ENCODE measurements around the gene MBNL3. TPM values are rescaled to one million over a fixed set of nuclear protein-coding genes. Genes with fewer than 3 reads are reported as not detected.

The MBNL3 gene
- total RNA-seq, 1 experiment from 2014 or later = 195 TPM

GRCh38 chrX:132395645-132396044, 93.2 kb downstream of the MBNL3 start:
- H3K36me3 Mint-ChIP-seq (ENCODE audit: insufficient read depth, unreplicated experiment) = peaks cover 23% of the 10 kb centered on the region
- H3K27me3 Mint-ChIP-seq (ENCODE audit: insufficient read depth, unreplicated experiment) = no peaks in the 10 kb centered on the region
- H3K4me3 ChIP-seq (ENCODE audit: low read depth, low read length) = no peak overlapping the region
- H3K27ac Mint-ChIP-seq (ENCODE audit: unreplicated experiment) = no peak overlapping the region
- ChIA-PET POLR2A (no interaction called here), CTCF (no interaction called here)
- H3K4me1 ChIP-seq = peaks cover 34% of the 10 kb centered on the region
- no peaks in the 10 kb centered on the region for H3K9me3 ChIP-seq
- intact Hi-C loops (cut with micrococcal nuclease; ENCODE audit: unreplicated experiment) = no loop called here
- no peaks in the 10 kb centered on the region for H3K27me3 ChIP-seq (replicated peaks; ENCODE audit: control insufficient read depth, insufficient read depth, low read length)
- H3K36me3 ChIP-seq (ENCODE audit: control insufficient read depth, insufficient read depth, low read length) = no peaks in the 10 kb centered on the region
- BruUV-seq (replicated peaks) = no TSS peak
- peaks cover 23% of the 10 kb centered on the region for H3K4me1 Mint-ChIP-seq (ENCODE audit: low read depth, unreplicated experiment)
- no peak for DNase-seq
- H3K9me3 Mint-ChIP-seq (ENCODE audit: unreplicated experiment) = no peaks in the 10 kb centered on the region
- H3K4me3 Mint-ChIP-seq (ENCODE audit: unreplicated experiment) = no peak overlapping the region
- TF ChIP-seq CTCF (IDR thresholded peaks at IDR 0.05; ENCODE audit: insufficient read depth in 1 of 2, low read depth in 1 of 2, low read length in 1 of 2, severe bottlenecking in 1 of 2, unreplicated experiment in 1 of 2) = no peak

GRCh38 chrX:132395026-132395425, 93.8 kb downstream of the MBNL3 start:
- peaks cover 27% of the 10 kb centered on the region for H3K36me3 Mint-ChIP-seq (ENCODE audit: insufficient read depth, unreplicated experiment)
- no peak for DNase-seq
- intact Hi-C loops (cut with micrococcal nuclease; ENCODE audit: unreplicated experiment) = no loop called here
- Histone ChIP-seq H3K4me1 (peaks cover 34% of the 10 kb centered on the region), H3K27me3 (replicated peaks; ENCODE audit: control insufficient read depth, insufficient read depth, low read length) (no peaks in the 10 kb centered on the region), H3K9me3 (no peaks in the 10 kb centered on the region), H3K36me3 (ENCODE audit: control insufficient read depth, insufficient read depth, low read length) (no peaks in the 10 kb centered on the region), H3K4me3 (ENCODE audit: low read depth, low read length) (no peak overlapping the region)
- peaks cover 23% of the 10 kb centered on the region for H3K4me1 Mint-ChIP-seq (ENCODE audit: low read depth, unreplicated experiment)
- ChIA-PET CTCF (no interaction called here), POLR2A (interaction anchor here (0.5 kb wide), 1 partner anchor 1497 kb away, joined by 3 read pairs; no protein-coding TSS in a partner anchor)
- no peaks in the 10 kb centered on the region for H3K9me3 Mint-ChIP-seq (ENCODE audit: unreplicated experiment)
- no peaks in the 10 kb centered on the region for H3K27me3 Mint-ChIP-seq (ENCODE audit: insufficient read depth, unreplicated experiment)
- no peak overlapping the region for H3K27ac Mint-ChIP-seq (ENCODE audit: unreplicated experiment)
- no peak overlapping the region for H3K4me3 Mint-ChIP-seq (ENCODE audit: unreplicated experiment)
- no peak for TF ChIP-seq CTCF (IDR thresholded peaks at IDR 0.05; ENCODE audit: insufficient read depth in 1 of 2, low read depth in 1 of 2, low read length in 1 of 2, severe bottlenecking in 1 of 2, unreplicated experiment in 1 of 2)
- no TSS peak for BruUV-seq (replicated peaks)

GRCh38 chrX:132394591-132394990, 94.2 kb downstream of the MBNL3 start:
- no peak for TF ChIP-seq CTCF (IDR thresholded peaks at IDR 0.05; ENCODE audit: insufficient read depth in 1 of 2, low read depth in 1 of 2, low read length in 1 of 2, severe bottlenecking in 1 of 2, unreplicated experiment in 1 of 2)
- POLR2A ChIA-PET = no interaction called here
- no peak overlapping the region for H3K27ac Mint-ChIP-seq (ENCODE audit: unreplicated experiment)
- DNase-seq = no peak
- no peak overlapping the region for H3K4me3 ChIP-seq (ENCODE audit: low read depth, low read length)
- no peaks in the 10 kb centered on the region for H3K9me3 Mint-ChIP-seq (ENCODE audit: unreplicated experiment)
- peaks cover 31% of the 10 kb centered on the region for H3K36me3 Mint-ChIP-seq (ENCODE audit: insufficient read depth, unreplicated experiment)
- no peaks in the 10 kb centered on the region for H3K27me3 Mint-ChIP-seq (ENCODE audit: insufficient read depth, unreplicated experiment)
- H3K4me3 Mint-ChIP-seq (ENCODE audit: unreplicated experiment) = no peak overlapping the region
- intact Hi-C loops (cut with micrococcal nuclease; ENCODE audit: unreplicated experiment) = loop anchor here (5.0 kb wide), 1 partner anchor 218 kb away; no protein-coding TSS in a partner anchor
- peaks cover 34% of the 10 kb centered on the region for H3K4me1 ChIP-seq
- CTCF ChIA-PET = no interaction called here
- no peaks in the 10 kb centered on the region for H3K9me3 ChIP-seq
- no peaks in the 10 kb centered on the region for H3K27me3 ChIP-seq (replicated peaks; ENCODE audit: control insufficient read depth, insufficient read depth, low read length)
- peaks cover 23% of the 10 kb centered on the region for H3K4me1 Mint-ChIP-seq (ENCODE audit: low read depth, unreplicated experiment)
- no TSS peak for BruUV-seq (replicated peaks)
- no peaks in the 10 kb centered on the region for H3K36me3 ChIP-seq (ENCODE audit: control insufficient read depth, insufficient read depth, low read length)

Data from Caco-2 (cell line).